DOHH2 (cell line): ENCODE measurements around the gene SNX3.

Experiments used
- H3F3A ChIP-seq: fragments of 200-600 bp; sonication (generic), shearing (Covaris generic); 2 replicates; pipeline ENCODE4 v1.6.0; 2016; ENCODE audit warnings: antibody characterized with exemption, mild to moderate bottlenecking; ENCODE audit not compliant: control insufficient read depth, insufficient read depth
- H3K27ac ChIP-seq: fragments of 200-600 bp; sonication (generic); 2 replicates; pipeline ENCODE4 v1.5.1; 2014; ENCODE audit warnings: low read depth, mild to moderate bottlenecking, low read length, moderate library complexity
- H3K27me3 ChIP-seq: fragments of 200-600 bp; sonication (generic); 2 replicates; pipeline ENCODE4 v1.6.1; 2014; ENCODE audit warnings: mild to moderate bottlenecking, low read length, mixed read lengths; ENCODE audit not compliant: control insufficient read depth
- H3K36me3 ChIP-seq: fragments of 200-600 bp; sonication (generic); 2 replicates; pipeline ENCODE4 v1.6.1; 2014; ENCODE audit warnings: mild to moderate bottlenecking, low read length, moderate library complexity, mixed read lengths; ENCODE audit not compliant: control insufficient read depth
- H3K4me1 ChIP-seq: fragments of 200-600 bp; sonication (generic); 2 replicates; pipeline ENCODE4 v1.6.1; 2014; ENCODE audit warnings: mild to moderate bottlenecking, low read length, mixed read lengths; ENCODE audit not compliant: control insufficient read depth
- H3K4me2 ChIP-seq: fragments of 200-600 bp; sonication (generic); 2 replicates; pipeline ENCODE4 v1.6.0; 2014; ENCODE audit warnings: mild to moderate bottlenecking, low read length, moderate library complexity
- H3K4me3 ChIP-seq: fragments of 200-600 bp; sonication (generic); 2 replicates; pipeline ENCODE4 v1.5.1; 2014; ENCODE audit warnings: mild to moderate bottlenecking, low read length, mixed read lengths
- H3K79me2 ChIP-seq: fragments of 200-600 bp; sonication (generic); 2 replicates; pipeline ENCODE4 v1.6.1; 2014; ENCODE audit warnings: mild to moderate bottlenecking, low read length, mixed read lengths; ENCODE audit not compliant: control insufficient read depth
- H3K9me2 ChIP-seq: fragments of 200-600 bp; sonication (generic); replicated peaks from 2 replicates; pipeline ENCODE4 v1.6.1; 2014; ENCODE audit warnings: mild to moderate bottlenecking, low read length, mixed read lengths; ENCODE audit not compliant: control insufficient read depth
- H3K9me3 ChIP-seq: fragments of 200-600 bp; sonication (generic); 2 replicates; pipeline ENCODE4 v1.6.1; 2014; ENCODE audit warnings: antibody characterized with exemption, low read length, mixed read lengths; ENCODE audit not compliant: control insufficient read depth, insufficient read depth
- H4K20me1 ChIP-seq: fragments of 200-600 bp; sonication (generic); 2 replicates; pipeline ENCODE4 v1.6.0; 2014; ENCODE audit warnings: low read depth, mild to moderate bottlenecking, antibody characterized with exemption, low read length, moderate library complexity; ENCODE audit not compliant: control insufficient read depth, insufficient read depth
- EZH2phosphoT487 ChIP-seq: fragments of 200-600 bp; sonication (generic); IDR thresholded peaks from 2 replicates; pipeline ENCODE4 v1.6.1; 2017; ENCODE audit warnings: borderline replicate concordance, mild to moderate bottlenecking, antibody characterized with exemption, low read length, moderate library complexity, mixed read lengths
- TF ChIP-seq, protein P1 (sequence below): fragments of 200-600 bp; sonication (generic); IDR thresholded peaks from one replicate; pipeline ENCODE4 v1.5.1; 2014; ENCODE audit warnings: antibody characterized with exemption, mild to moderate bottlenecking, low read depth, low read length; ENCODE audit not compliant: poor library complexity, severe bottlenecking

SNX3 gene

DNA sequence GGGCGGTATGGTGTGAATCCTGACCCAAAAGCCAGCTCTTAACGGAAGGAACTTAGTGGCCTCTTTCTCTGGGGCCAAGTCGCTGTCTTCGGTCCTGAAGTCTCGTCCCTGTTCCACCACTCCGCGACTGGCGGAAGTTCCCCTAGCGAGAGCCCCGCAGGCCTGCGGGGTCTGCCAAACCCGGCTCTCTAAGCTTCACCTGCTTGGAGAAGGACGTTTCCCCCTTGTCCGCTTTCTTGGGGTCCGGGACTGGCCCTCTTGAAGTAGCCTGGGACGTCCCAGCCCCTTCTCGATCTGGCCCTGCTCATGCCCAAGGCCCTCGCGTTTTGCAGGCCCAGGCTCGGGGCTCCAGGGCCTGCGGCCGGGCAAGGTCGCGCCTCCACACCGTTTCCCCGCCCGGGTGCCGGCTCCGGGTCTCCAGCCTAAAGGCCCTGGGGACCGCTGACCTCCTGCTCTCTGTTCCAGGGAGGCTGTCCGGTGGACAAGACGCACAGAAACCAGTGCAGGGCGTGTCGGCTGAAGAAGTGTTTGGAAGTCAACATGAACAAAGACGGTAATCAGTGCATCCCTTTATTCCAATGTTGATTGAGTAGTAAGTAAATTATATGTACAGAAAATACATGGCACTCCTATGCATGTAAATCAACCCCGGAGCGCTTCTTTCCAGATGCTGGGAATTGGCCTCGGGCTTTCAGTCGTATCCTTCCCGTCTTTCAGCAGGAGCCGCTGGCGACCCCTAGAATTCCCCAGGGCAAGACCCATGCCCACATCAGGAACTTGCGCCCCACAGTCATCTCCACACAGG lies 86.3 kb downstream of the SNX3 start:
- Histone ChIP-seq H3K36me3 (no peaks in the 10 kb centered on the region), H3K9me3 (no peaks in the 10 kb centered on the region), H3K9me2 (no peaks in the 10 kb centered on the region), H3K79me2 (no peaks in the 10 kb centered on the region), H3K4me1 (peaks cover 11% of the 10 kb centered on the region), H3K27ac (no peak overlapping the region), H3K4me2 (no peak overlapping the region), H3K27me3 (peaks cover 28% of the 10 kb centered on the region), H4K20me1 (no peaks in the 10 kb centered on the region), H3K4me3 (no peak overlapping the region), H3F3A (no peaks in the 10 kb centered on the region)
- TF ChIP-seq EZH2phosphoT487: no peak
- TF ChIP-seq, protein P1, sequence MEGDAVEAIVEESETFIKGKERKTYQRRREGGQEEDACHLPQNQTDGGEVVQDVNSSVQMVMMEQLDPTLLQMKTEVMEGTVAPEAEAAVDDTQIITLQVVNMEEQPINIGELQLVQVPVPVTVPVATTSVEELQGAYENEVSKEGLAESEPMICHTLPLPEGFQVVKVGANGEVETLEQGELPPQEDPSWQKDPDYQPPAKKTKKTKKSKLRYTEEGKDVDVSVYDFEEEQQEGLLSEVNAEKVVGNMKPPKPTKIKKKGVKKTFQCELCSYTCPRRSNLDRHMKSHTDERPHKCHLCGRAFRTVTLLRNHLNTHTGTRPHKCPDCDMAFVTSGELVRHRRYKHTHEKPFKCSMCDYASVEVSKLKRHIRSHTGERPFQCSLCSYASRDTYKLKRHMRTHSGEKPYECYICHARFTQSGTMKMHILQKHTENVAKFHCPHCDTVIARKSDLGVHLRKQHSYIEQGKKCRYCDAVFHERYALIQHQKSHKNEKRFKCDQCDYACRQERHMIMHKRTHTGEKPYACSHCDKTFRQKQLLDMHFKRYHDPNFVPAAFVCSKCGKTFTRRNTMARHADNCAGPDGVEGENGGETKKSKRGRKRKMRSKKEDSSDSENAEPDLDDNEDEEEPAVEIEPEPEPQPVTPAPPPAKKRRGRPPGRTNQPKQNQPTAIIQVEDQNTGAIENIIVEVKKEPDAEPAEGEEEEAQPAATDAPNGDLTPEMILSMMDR: no peak

- H3K4me2 ChIP-seq: no peak overlapping the region
- peaks cover 9% of the 10 kb centered on the region for H3K4me1 ChIP-seq
- no peaks in the 10 kb centered on the region for H3F3A ChIP-seq
- H3K36me3 ChIP-seq: no peaks in the 10 kb centered on the region
- H3K4me3 ChIP-seq: no peak overlapping the region
- H3K9me2 ChIP-seq: no peaks in the 10 kb centered on the region
- TF ChIP-seq EZH2phosphoT487: no peak
- TF ChIP-seq, protein P1: no peak
- H3K27me3 ChIP-seq: peaks cover 54% of the 10 kb centered on the region
- H3K27ac ChIP-seq: no peak overlapping the region
- no peaks in the 10 kb centered on the region for H4K20me1 ChIP-seq
- H3K9me3 ChIP-seq: no peaks in the 10 kb centered on the region
- H3K79me2 ChIP-seq: no peaks in the 10 kb centered on the region
Measured at GRCh38 chr6:108171918-108172516, 88.8 kb downstream of the SNX3 start.

DNA sequence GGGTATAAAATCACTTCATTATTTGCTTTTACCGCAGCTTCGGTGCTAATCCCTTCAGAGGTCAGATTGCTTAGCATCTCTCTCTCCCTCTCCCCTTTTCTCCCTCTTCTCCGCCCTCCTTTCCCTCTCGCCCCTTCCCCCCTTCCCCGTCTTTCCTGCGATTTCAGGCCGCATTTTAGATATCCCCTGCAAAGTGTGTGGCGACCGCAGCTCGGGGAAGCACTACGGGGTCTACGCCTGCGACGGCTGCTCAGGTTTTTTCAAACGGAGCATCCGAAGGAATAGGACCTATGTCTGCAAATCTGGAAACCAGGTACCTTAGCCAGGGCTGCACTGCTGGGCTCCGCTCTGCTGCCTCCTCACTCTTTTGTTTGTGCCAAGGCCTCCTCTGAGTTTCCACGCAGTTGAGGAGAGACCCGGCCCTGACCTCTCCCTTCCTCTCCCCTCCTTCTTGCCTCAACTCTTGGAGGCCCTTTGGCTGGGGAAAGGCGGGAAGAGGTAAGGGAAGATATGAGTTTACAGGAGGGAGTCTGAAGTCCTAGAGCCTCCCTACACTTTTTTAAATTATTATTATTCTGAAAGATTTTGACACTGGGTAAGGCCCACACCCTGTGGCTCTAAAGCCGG lies 89.4 kb downstream of the SNX3 start:
- Histone ChIP-seq H3K9me3 (no peaks in the 10 kb centered on the region), H4K20me1 (no peaks in the 10 kb centered on the region), H3F3A (no peaks in the 10 kb centered on the region), H3K27ac (no peak overlapping the region), H3K4me2 (no peak overlapping the region), H3K4me1 (peaks cover 9% of the 10 kb centered on the region), H3K9me2 (no peaks in the 10 kb centered on the region), H3K36me3 (no peaks in the 10 kb centered on the region), H3K27me3 (peaks cover 57% of the 10 kb centered on the region), H3K4me3 (no peak overlapping the region), H3K79me2 (no peaks in the 10 kb centered on the region)
- no peak for TF ChIP-seq EZH2phosphoT487
- TF ChIP-seq, protein P1: no peak
